SIG-M5 treated with dmso at 0.1 percent for 504 hours (cell line): ENCODE results near the gene TMEM86B.

Experiments
- DNase-seq: peaks from one replicate; lab custom pipeline; 2025; ENCODE audit not compliant: unreplicated experiment; lab: John Stamatoyannopoulos, UW

The TMEM86B gene

DNA sequence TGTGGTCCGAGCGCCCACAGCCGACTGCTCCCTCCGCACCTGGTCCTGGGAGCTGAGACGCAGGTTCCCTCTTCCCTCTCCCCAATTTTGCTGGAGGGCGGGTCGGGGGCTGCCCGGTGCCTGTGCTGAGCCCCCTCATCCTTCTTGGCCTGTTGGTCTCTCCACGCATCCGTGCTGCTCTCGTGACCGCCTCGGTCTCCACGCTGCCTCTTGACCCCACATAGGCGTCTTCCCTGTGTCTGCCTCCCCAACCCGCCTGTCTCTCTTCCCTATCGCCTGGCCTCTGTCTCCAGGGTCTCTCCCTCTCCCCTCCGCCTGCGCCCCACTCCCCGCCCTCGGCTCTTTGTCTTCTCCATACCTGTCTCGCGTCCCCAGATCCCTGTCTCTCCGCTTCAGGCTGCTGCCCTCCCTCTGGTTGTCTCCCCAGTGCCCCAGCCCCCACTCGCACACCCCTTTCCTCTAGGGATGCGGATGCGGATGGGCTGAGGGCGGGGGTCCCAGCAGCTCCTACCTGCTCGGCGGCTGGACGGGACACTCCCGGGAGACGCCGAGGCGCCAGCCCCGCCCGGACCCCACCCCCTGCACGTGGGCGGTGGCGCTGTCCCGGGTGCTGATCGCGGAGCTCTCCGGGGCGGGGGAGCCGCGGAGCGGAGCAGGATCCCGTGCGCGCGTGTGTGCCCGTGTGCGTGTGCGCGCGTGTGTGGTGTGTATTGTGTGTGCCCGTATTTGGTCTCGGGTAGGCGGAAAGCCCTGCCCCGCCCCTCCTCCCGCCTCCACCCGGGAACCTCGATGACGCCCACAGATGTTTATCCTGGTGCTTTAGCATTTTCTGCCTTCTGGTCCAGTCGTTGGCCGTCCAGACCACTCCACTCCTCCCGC, 48.7 kb downstream of the TMEM86B start, which contains the start of gene SYT5:
TSS of gene SYT5 (minus strand) at position 684 of the 879 bp plus-strand sequence. CDS start 1,248 bp downstream, outside the sequence.
- DNase-seq, result no peak

DNA sequence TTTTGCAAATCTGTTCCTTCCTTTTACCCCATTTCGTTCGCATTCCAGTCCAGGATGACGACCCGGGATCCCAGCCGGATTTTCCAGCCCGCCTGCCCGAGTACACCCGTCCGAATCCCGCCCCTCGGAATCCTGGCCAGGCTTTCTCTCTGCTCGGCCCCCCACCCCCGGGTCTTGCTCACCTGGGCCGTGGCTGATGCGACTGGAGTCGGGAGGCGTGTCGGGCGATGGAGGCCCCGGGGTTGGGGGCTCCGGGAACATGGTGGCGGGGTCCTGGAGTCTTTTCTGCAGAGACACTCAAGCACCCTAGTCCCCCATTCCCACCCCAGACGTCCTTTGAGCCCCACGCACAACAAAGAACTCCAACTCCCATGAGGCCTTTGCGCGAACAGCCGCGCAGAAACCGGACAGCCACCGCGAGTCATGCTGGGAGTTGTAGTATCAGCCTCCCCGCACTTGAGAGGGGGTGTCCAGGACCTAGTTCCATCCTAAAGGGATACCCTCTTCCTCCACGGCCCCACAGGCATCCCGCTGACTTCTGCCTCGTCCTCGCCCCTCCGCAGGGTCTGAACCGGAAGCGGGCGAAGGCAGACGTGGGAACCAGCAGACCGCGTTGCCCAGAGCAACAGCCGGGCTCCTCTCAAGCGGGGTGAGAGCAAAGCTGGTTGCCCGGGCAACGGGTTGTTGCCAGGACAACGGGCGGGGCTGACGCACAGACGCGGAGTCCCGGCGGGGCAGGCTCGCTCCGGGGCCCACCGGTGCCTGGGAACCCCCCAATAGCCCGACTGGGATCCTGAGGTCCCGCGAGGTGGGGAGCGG, 49.6 kb downstream of the TMEM86B start:
- DNase-seq, result peak; percentile 42
